ENCODE results near the gene MPO.

DNA sequence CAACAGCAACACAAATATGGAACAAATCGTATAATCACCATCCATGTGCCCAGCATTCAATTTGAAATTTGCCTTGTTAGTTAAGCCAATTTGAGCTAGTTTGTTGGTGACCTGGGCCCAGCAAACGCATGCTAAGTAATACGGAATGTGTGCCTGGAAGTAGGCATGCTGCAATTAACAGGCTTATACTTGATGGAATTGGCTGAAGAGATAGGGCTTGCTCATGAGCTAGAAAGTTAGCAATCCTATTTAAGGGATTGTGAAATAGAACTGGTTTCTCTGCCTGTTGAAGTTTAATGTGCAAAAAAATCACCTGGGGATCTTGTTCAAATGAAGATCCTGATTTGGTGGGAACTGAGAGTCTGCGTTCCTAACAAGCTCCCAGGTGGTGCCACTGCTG is 50.9 kb downstream of the MPO start:
- TF ChIP-seq CTCF (IDR thresholded peaks at IDR 0.05) (no peak), POLR2AphosphoS5 (IDR thresholded peaks at IDR 0.05; ENCODE audit: insufficient read depth in 1 of 2, low read depth in 1 of 2) (no peak), POLR2A (IDR thresholded peaks at IDR 0.05) (no peak)

Data from vagina (tissue), 2 donors.